K562 (cell line): ENCODE measurements around the gene GPR183. TPM values are rescaled to one million over a fixed set of nuclear protein-coding genes. Genes with fewer than 3 reads are reported as not detected.

ENCODE experiments used
- ATAC-seq: fragments of 200-7000 bp; cut with Tn5 transposase; 3 replicates; pipeline ENCODE4 v1.9.1; 2020; ENCODE audit warnings: moderate library complexity
- BruUV-seq: library from RNA; stranded (reverse); fragments of 400-500 nt; replicated peaks from 2 replicates; lab custom pipeline; 2021; lab: Mats Ljungman, UMichigan
- CTCF ChIA-PET: fragments of 300-600 bp; formaldehyde crosslinking; extraction: SDS; loops from one replicate; lab custom pipeline; 2021; ENCODE audit warnings: low intra/inter-chr PET ratio; lab: Yijun Ruan, JAX
- POLR2A ChIA-PET: fragments of 300-600, 350-650 bp; sonication (Branson Sonifier 250); formaldehyde crosslinking; extraction: SDS; loops from one replicate; lab custom pipeline; 2021; ENCODE audit warnings: antibody characterized with exemption, inconsistent platforms; lab: Yijun Ruan, JAX
- DNase-seq, 4 experiments: peaks; one replicate each; pipeline versions ENCODE4 v3.0.0 to v3.0.0-alpha.2; 2011 to 2018; ENCODE audit warnings: low spot score in 3 of 4, mixed read lengths in 3 of 4; ENCODE audit errors: extremely low read depth in 1 of 4
- FAIRE-seq: peaks from 2 replicates; lab custom pipeline; 2011; peaks lifted over from hg19 to GRCh38; lab: Jason Lieb, UNC
- H2AFZ ChIP-seq: 2 replicates; pipeline ENCODE4 v1.6.0; 2011; ENCODE audit warnings: low read depth, low read length, control low read depth, inconsistent platforms
- H3K27ac ChIP-seq: fragments of 200-600 bp; 3 replicates; pipeline ENCODE4 v1.8.0; 2011; ENCODE audit warnings: low read depth, mild to moderate bottlenecking, control low read depth, inconsistent platforms, low read length, moderate library complexity, mixed read lengths; ENCODE audit errors: extremely low read depth
- H3K27me3 ChIP-seq, 2 experiments: fragments of 300-600 bp in 1 of 2; 2 replicates in 1 of 2; 3 replicates in 1 of 2; pipeline versions ENCODE4 v1.6.0 to v1.8.0; 2011; ENCODE audit warnings: inconsistent platforms in 2 of 2, low read length in 2 of 2, mild to moderate bottlenecking in 1 of 2, mixed read lengths in 1 of 2, moderate library complexity in 1 of 2; ENCODE audit not compliant: control insufficient read depth in 2 of 2, insufficient read depth in 2 of 2
- H3K36me3 ChIP-seq: fragments of 300-600 bp; 3 replicates; pipeline ENCODE4 v1.8.0; 2011; ENCODE audit warnings: mild to moderate bottlenecking, low read length, inconsistent platforms; ENCODE audit not compliant: control insufficient read depth, insufficient read depth
- H3K4me1 ChIP-seq, 2 experiments: fragments of 200-600 bp in 1 of 2; replicated peaks in 1 of 2; 2 replicates in 1 of 2; 3 replicates in 1 of 2; pipeline versions ENCODE4 v1.5.1 to v1.8.0; 2011; ENCODE audit warnings: inconsistent platforms in 2 of 2, low read length in 2 of 2, mild to moderate bottlenecking in 1 of 2, mixed read lengths in 1 of 2, moderate library complexity in 1 of 2; ENCODE audit not compliant: control insufficient read depth in 2 of 2, insufficient read depth in 2 of 2
- H3K4me2 ChIP-seq: 2 replicates; pipeline ENCODE4 v1.6.1; 2011; ENCODE audit warnings: low read length, control low read depth, inconsistent platforms, mixed read lengths; ENCODE audit not compliant: insufficient read depth
- H3K4me3 ChIP-seq: fragments of 200-600 bp; sonication (generic), shearing (Covaris generic); 2 replicates; pipeline ENCODE4 v1.5.1; 2016; ENCODE audit warnings: control low read depth, inconsistent platforms
- H3K79me2 ChIP-seq: fragments of 200-600 bp; 3 replicates; pipeline ENCODE4 v1.8.0; 2011; ENCODE audit warnings: low read length, inconsistent platforms; ENCODE audit not compliant: control insufficient read depth, insufficient read depth
- H3K9ac ChIP-seq, 2 experiments: 2 replicates each; pipeline versions ENCODE4 v1.6.0 to v1.6.1; 2011; ENCODE audit warnings: low read depth in 2 of 2, low read length in 2 of 2, control low read depth in 1 of 2, inconsistent platforms in 1 of 2, mild to moderate bottlenecking in 1 of 2, mixed read lengths in 1 of 2; ENCODE audit not compliant: insufficient read depth in 1 of 2
- H3K9me1 ChIP-seq: one replicate; pipeline ENCODE4 v1.6.0; 2011; ENCODE audit warnings: inconsistent platforms, mild to moderate bottlenecking, low read length, moderate library complexity; ENCODE audit not compliant: control insufficient read depth, insufficient read depth
- H3K9me3 ChIP-seq: replicated peaks from 2 replicates; pipeline ENCODE4 v1.5.1; 2011; ENCODE audit warnings: low read depth, low read length, inconsistent platforms; ENCODE audit not compliant: control insufficient read depth, insufficient read depth
- H4K20me1 ChIP-seq: replicated peaks from 2 replicates; pipeline ENCODE4 v1.6.1; 2011; ENCODE audit warnings: low read length, inconsistent platforms, mixed read lengths; ENCODE audit not compliant: control insufficient read depth, insufficient read depth
- BRF1 ChIP-seq: IDR thresholded peaks from 3 replicates; pipeline ENCODE4 v1.6.1; 2011; ENCODE audit warnings: borderline replicate concordance, mild to moderate bottlenecking; ENCODE audit not compliant: insufficient read length; ENCODE audit errors: extremely low read depth
- CREB1 ChIP-seq, 2 experiments: sonication (generic) in 1 of 2; formaldehyde crosslinking in 1 of 2; IDR thresholded peaks; 2 replicates each; pipeline versions ENCODE4 v1.6.1 to v1.8.0; 2012 to 2022; ENCODE audit warnings: inconsistent platforms in 1 of 2, mild to moderate bottlenecking in 1 of 2, missing genetic modification reagents in 1 of 2, moderate library complexity in 1 of 2
- DPF2 ChIP-seq: fragments of 450-650 bp; IDR thresholded peaks from 2 replicates; pipeline ENCODE4 v1.6.1; 2016
- ELF2 ChIP-seq: fragments of 250-450 bp; sonication (Bioruptor Pico); IDR thresholded peaks from 2 replicates; pipeline ENCODE4 v1.5.0; 2021; ENCODE audit warnings: mild to moderate bottlenecking
- FIP1L1 ChIP-seq: fragments of 200-400 bp; formaldehyde crosslinking; IDR thresholded peaks from 2 replicates; pipeline ENCODE4 v1.6.1; 2018; ENCODE audit warnings: mild to moderate bottlenecking, low read depth, low read length; ENCODE audit not compliant: poor library complexity, severe bottlenecking
- HNRNPLL ChIP-seq: fragments of 200-400 bp; formaldehyde crosslinking; IDR thresholded peaks from 2 replicates; pipeline ENCODE4 v1.6.1; 2017; ENCODE audit warnings: low read length, low read depth, mild to moderate bottlenecking; ENCODE audit not compliant: poor library complexity, severe bottlenecking
- LARP7 ChIP-seq: fragments of 450-650 bp; IDR thresholded peaks from 2 replicates; pipeline ENCODE4 v1.6.1; 2016
- MEIS2 ChIP-seq: fragments of 450-650 bp; IDR thresholded peaks from 2 replicates; pipeline ENCODE4 v1.6.1; 2014; ENCODE audit warnings: mild to moderate bottlenecking; ENCODE audit not compliant: partially characterized antibody
- NCOA6 ChIP-seq: fragments of 450-650 bp; IDR thresholded peaks from 2 replicates; pipeline ENCODE4 v1.6.1; 2017; ENCODE audit warnings: mild to moderate bottlenecking
- NONO ChIP-seq, 2 experiments: fragments of 200-400 bp in 1 of 2; fragments of 450-650 bp in 1 of 2; formaldehyde crosslinking in 1 of 2; IDR thresholded peaks; 2 replicates each; pipeline ENCODE4 v1.6.1; 2017; ENCODE audit warnings: low read depth in 2 of 2, mild to moderate bottlenecking in 2 of 2, moderate library complexity in 2 of 2, low read length in 1 of 2
- POLR2A ChIP-seq: fragments of 450-650 bp; conservative IDR thresholded peaks from 2 replicates; pipeline ENCODE4 v1.6.1; 2016
- POLR2B ChIP-seq: fragments of 450-650 bp; IDR thresholded peaks from 2 replicates; pipeline ENCODE4 v1.6.1; 2018; ENCODE audit warnings: low read depth; ENCODE audit not compliant: partially characterized antibody
- RBBP5 ChIP-seq: fragments of 200-600 bp; sonication (generic); IDR thresholded peaks from 2 replicates; pipeline ENCODE4 v1.6.1; 2012; ENCODE audit warnings: borderline replicate concordance, mild to moderate bottlenecking, low read length, control low read depth, inconsistent platforms; ENCODE audit not compliant: insufficient read depth, poor library complexity, severe bottlenecking
- RHOXF2B ChIP-seq: fragments of 250-450 bp; sonication (Bioruptor Pico); conservative IDR thresholded peaks from 2 replicates; pipeline ENCODE4 v1.5.1; 2021
- SMC3 ChIP-seq: conservative IDR thresholded peaks from 2 replicates; pipeline ENCODE4 v1.6.1; 2011; ENCODE audit warnings: low read depth, low read length, improper control_type of control experiment; ENCODE audit not compliant: insufficient read depth
- ZFP1 ChIP-seq: fragments of 450-650 bp; formaldehyde crosslinking; IDR thresholded peaks from 2 replicates; pipeline ENCODE4 v1.4.0; 2020; ENCODE audit warnings: mild to moderate bottlenecking, mixed read lengths
- ZKSCAN3 ChIP-seq: fragments of 250-450 bp; sonication (Bioruptor Pico); IDR thresholded peaks from 2 replicates; pipeline ENCODE4 v1.4.0; 2020
- ZNF133 ChIP-seq: fragments of 250-450 bp; sonication (Bioruptor Pico); IDR thresholded peaks from 2 replicates; pipeline ENCODE4 v1.4.0; 2020; ENCODE audit warnings: mild to moderate bottlenecking
- ZNF140 ChIP-seq: fragments of 250-450 bp; sonication (Bioruptor Pico); IDR thresholded peaks from 2 replicates; pipeline ENCODE4 v1.8.0; 2021; ENCODE audit warnings: moderate library complexity, mild to moderate bottlenecking, inconsistent platforms
- ZNF644 ChIP-seq: fragments of 200-800 bp; sonication (Bioruptor generic); IDR thresholded peaks from 2 replicates; pipeline ENCODE4 v1.6.1; 2016; ENCODE audit warnings: low read depth, missing genetic modification characterization, missing compliant biosample characterization
- WGBS: fragments of 100-300 bp; shearing (Covaris generic); methylation state at CpG from one replicate; pipeline ENCODE4 v1.1.6; 2016; ENCODE audit warnings: low coverage, mixed read lengths; ENCODE audit not compliant: insufficient coverage; ENCODE audit errors: missing lambda C conversion rate; 5-methylcytosine and 5-hydroxymethylcytosine counted together
- in situ Hi-C: fragments of 300-500 bp; cut with MboI; formaldehyde crosslinking; loops from 4 replicates; pipeline ENCODE4 v1.15.0; 2018; ENCODE audit warnings: inconsistent platforms, mixed read lengths
- intact Hi-C: fragments of 100-400 bp; cut with micrococcal nuclease; formaldehyde crosslinking; loops from 2 replicates; pipeline ENCODE4 v1.14.2; 2022
- polyA plus RNA-seq, 8 experiments: library from polyadenylated mRNA; depleted of rRNA in 4 of 8; stranded (reverse) in 5 of 8; unstranded in 3 of 8; fragments of >200 nt; fragmentation: Nextera tagmentation in 2 of 8; fragmentation: Illumina TruSeq in 1 of 8; extraction: Ambion mirVana in 2 of 8; extraction: Trizol in 1 of 8; gene quantifications; 2 replicates each; pipeline versions ENCODE4 v1.2.1 to v1.2.3, GENCODE V29; 2011 to 2014; ENCODE audit warnings: inconsistent platforms in 1 of 8, missing spikeins in 1 of 8
- total RNA-seq, 7 experiments: library from RNA; depleted of rRNA in 6 of 7; stranded (reverse); fragments of >200 nt in 6 of 7; fragmentation: Illumina TruSeq in 2 of 7; extraction: Trizol in 2 of 7; gene quantifications; 2 replicates each; pipeline versions ENCODE4 v1.2.1 to v1.2.3, GENCODE V29; 2011 to 2021; ENCODE audit warnings: low replicate concordance in 1 of 7
- TF ChIP-seq, protein P1 (sequence below): sonication (generic); formaldehyde crosslinking; IDR thresholded peaks from 2 replicates; pipeline ENCODE4 v1.9.0; 2022; ENCODE audit warnings: mild to moderate bottlenecking, missing genetic modification reagents
- TF ChIP-seq, protein P2 (sequence below): fragments of 250-450 bp; sonication (Bioruptor Pico); IDR thresholded peaks from 2 replicates; pipeline ENCODE4 v1.4.0; 2020
- TF ChIP-seq, protein P3 (sequence below): fragments of 450-650 bp; IDR thresholded peaks from 2 replicates; pipeline ENCODE4 v1.6.1; 2016; ENCODE audit warnings: antibody characterized with exemption

GPR183 gene
- total and polyA plus RNA-seq, 9 of the 15 experiments (the other 6 are each of a cell fraction or from before 2014, with no cell fraction given): 1.3 to 10.2 (median 3.7) TPM

DNA sequence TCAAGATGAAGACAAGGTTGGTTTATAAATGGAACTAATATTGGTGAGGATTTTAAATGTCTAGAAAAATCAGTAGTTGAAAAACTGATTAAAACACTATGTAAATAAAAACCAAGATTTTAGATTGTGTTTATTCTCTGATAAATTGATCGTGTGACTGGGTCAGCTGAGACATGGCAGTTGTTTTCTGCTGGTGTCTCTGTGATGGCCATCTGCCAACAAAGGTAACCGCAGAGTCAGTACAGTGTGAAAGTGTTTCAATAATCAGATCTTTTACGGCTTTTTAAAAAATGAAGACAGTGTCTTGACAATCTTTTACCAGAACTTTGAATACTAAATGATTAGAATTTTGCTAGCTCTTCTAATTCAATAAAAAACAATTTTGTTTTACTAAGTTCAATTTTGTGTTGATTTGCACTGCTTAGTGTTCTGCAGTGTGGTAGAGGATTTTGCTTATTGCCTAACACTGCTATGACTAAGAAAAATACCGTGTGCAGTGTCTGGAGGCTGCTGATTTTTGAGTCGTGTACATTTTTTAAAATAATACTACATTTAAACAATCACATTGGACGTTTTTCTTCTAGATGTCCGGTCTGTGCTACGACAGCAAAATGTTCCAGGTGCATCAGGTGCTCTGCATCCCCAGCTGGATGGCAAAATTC, 32.7 kb upstream of the GPR183 start:
- H3K27me3 ChIP-seq: no peaks in the 10 kb centered on the region
- FAIRE-seq (peak; percentile 79), ATAC-seq (peak; percentile 84), DNase-seq (peak; percentile 37 to 69 (median 44))
- H3K4me2 ChIP-seq: no peak overlapping the region
- no peak overlapping the region for H2AFZ ChIP-seq
- no peaks in the 10 kb centered on the region for H4K20me1 ChIP-seq
- peaks cover 39% of the 10 kb centered on the region; the same call in 2 of the 3 replicates for H3K36me3 ChIP-seq
- in situ Hi-C loops: no loop called here
- 24% methylated on average over 8 of the region's 8 CpGs for WGBS
- CTCF ChIA-PET: no interaction called here
- H3K9ac ChIP-seq: no peak overlapping the region
- BruUV-seq: no TSS peak
- no peaks in the 10 kb centered on the region for H3K79me2 ChIP-seq
- POLR2A ChIA-PET: no interaction called here
- no peak overlapping the region for H3K4me3 ChIP-seq
- no peaks in the 10 kb centered on the region for H3K9me1 ChIP-seq
- intact Hi-C loops: no loop called here
- peaks cover 6 to 26% of the 10 kb centered on the region in 2 experiments; a peak in 4 of 5 replicates for H3K4me1 ChIP-seq
- H3K27ac ChIP-seq: peak overlapping the region; percentile 27; the same call in 1 of the 3 replicates
- H3K9me3 ChIP-seq: no peaks in the 10 kb centered on the region
- TF ChIP-seq ZFP1 (CRISPR knock-in tag) (no peak), BRF1 (no peak), ELF2 (no peak), FIP1L1 (no peak), LARP7 (no peak), ZNF133 (no peak), ZKSCAN3 (no peak), RHOXF2B (no peak), SMC3 (no peak), NONO (IDR thresholded peaks at IDR 0.05; ENCODE audit: low read depth in 2 of 2, low read length in 1 of 2) (no peak), ZNF644 (tag) (no peak), NCOA6 (no peak), RBBP5 (no peak), DPF2 (peak; percentile 62), POLR2A (no peak), ZNF140 (CRISPR knock-in tag) (no peak), POLR2B (no peak), MEIS2 (peak; percentile 44), HNRNPLL (no peak), CREB1 (IDR thresholded peaks at IDR 0.05) (no peak), CREB1 (CRISPR knock-in tag; IDR thresholded peaks at IDR 0.05) (no peak)
- TF ChIP-seq, protein P1, sequence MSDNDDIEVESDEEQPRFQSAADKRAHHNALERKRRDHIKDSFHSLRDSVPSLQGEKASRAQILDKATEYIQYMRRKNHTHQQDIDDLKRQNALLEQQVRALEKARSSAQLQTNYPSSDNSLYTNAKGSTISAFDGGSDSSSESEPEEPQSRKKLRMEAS: no peak
- TF ChIP-seq, protein P2, sequence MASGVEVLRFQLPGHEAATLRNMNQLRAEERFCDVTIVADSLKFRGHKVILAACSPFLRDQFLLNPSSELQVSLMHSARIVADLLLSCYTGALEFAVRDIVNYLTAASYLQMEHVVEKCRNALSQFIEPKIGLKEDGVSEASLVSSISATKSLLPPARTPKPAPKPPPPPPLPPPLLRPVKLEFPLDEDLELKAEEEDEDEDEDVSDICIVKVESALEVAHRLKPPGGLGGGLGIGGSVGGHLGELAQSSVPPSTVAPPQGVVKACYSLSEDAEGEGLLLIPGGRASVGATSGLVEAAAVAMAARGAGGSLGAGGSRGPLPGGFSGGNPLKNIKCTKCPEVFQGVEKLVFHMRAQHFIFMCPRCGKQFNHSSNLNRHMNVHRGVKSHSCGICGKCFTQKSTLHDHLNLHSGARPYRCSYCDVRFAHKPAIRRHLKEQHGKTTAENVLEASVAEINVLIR: no peak
- TF ChIP-seq, protein P3, sequence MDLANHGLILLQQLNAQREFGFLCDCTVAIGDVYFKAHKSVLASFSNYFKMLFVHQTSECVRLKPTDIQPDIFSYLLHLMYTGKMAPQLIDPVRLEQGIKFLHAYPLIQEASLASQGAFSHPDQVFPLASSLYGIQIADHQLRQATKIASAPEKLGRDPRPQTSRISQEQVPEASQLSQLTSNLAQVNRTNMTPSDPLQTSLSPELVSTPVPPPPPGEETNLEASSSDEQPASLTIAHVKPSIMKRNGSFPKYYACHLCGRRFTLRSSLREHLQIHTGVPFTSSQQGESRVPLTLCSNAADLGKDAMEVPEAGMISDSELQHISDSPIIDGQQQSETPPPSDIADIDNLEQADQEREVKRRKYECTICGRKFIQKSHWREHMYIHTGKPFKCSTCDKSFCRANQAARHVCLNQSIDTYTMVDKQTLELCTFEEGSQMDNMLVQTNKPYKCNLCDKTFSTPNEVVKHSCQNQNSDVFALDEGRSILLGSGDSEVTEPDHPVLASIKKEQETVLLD: no peak
